Esophagus squamous epithelium (tissue), 4 donors: Measurements from ENCODE around the gene COL4A2.

Experiments used
- POLR2A ChIP-seq, 4 donors: fragments of 450-650 bp; IDR thresholded peaks; one replicate each; pipeline ENCODE4 v1.6.1; 2017; ENCODE audit warnings: antibody characterized with exemption in 4 of 4, mild to moderate bottlenecking in 4 of 4, moderate library complexity in 3 of 4
- TF ChIP-seq, protein P1 (sequence below), 6 experiments: fragments of 450-650 bp in 4 of 6; fragments of 200-600 bp in 2 of 6; sonication (generic) in 2 of 6; IDR thresholded peaks; one replicate each; pipeline ENCODE4 v1.5.1; 2016 to 2019; ENCODE audit warnings: antibody characterized with exemption in 6 of 6, mild to moderate bottlenecking in 4 of 6, moderate library complexity in 4 of 6

DNA sequence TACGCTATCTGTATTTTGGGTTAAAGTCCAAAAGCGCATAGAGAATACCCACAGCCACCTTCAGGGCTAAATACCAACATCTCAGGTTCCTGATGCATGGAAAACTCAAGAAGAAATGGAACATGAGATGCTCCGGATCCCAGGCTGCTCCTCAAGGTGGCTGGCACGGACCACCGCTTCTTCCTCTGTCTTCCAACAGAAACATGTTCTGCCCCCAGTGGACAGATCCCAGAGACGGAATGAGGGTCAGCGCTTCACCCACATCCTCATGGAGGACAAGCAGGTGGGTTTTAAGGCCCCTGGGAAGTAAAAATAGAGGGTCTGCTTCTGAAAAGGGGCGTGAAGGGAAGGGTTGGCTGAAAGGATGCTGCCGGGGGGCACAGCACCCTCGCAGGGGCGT lies 17.4 kb upstream of the COL4A2 start:
- TF ChIP-seq, protein P1, sequence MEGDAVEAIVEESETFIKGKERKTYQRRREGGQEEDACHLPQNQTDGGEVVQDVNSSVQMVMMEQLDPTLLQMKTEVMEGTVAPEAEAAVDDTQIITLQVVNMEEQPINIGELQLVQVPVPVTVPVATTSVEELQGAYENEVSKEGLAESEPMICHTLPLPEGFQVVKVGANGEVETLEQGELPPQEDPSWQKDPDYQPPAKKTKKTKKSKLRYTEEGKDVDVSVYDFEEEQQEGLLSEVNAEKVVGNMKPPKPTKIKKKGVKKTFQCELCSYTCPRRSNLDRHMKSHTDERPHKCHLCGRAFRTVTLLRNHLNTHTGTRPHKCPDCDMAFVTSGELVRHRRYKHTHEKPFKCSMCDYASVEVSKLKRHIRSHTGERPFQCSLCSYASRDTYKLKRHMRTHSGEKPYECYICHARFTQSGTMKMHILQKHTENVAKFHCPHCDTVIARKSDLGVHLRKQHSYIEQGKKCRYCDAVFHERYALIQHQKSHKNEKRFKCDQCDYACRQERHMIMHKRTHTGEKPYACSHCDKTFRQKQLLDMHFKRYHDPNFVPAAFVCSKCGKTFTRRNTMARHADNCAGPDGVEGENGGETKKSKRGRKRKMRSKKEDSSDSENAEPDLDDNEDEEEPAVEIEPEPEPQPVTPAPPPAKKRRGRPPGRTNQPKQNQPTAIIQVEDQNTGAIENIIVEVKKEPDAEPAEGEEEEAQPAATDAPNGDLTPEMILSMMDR (IDR thresholded peaks at IDR 0.05): no peak
- TF ChIP-seq POLR2A (IDR thresholded peaks at IDR 0.05): no peak
